Measurements from ENCODE around the gene GUCY2D.

DNA sequence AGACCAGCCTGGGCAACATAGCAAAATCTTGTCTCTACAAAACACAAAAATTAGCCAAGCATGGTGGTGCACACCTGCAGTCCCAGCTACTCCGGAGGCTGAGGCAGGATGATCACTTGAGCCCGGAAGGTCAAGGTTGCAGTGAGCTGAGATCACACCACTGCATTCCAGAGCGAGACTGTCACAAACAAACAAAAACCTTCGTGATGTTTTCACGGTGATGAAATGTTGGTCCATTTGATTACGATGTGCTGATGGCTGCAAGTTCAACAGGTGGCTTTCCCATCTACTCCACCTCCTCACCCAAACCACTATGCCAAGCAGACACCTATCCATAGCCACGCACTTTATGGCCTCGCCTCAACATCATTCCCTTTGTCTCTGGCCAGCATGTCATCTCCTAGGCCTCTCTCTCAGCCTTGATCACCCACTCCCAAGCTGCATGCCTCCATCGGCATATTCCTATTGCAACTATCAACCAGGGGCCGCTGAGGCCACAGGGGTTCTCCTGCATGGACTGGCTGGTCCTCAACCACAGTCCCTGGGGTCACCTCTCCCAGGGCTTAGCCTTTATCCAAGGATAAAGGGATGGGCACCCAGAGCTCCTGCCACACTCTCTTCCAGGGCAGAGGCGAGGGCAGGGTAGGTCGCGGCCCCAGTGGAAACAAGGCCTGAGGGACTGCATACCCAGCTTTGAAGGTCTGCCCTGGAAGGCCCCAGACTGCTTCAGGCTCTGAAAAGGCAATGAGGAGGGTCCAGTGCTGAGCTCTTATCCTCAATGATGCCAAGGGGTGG, 19.3 kb downstream of the GUCY2D start:
- TF ChIP-seq CTCF (IDR thresholded peaks at IDR 0.05; ENCODE audit: low read length) (no peak), EZH2 (IDR thresholded peaks at IDR 0.05; ENCODE audit: borderline replicate concordance, low read length) (no peak)
